ENCODE measurements around the gene CCDC61. TPM values are rescaled to one million over a fixed set of nuclear protein-coding genes. Genes with fewer than 3 reads are reported as not detected.

The CCDC61 gene
- total and polyA plus RNA-seq, 2 of the 8 experiments (the other 6 are each of a cell fraction or from before 2014, with no cell fraction given), result 7.8 to 17.4 TPM

- Histone ChIP-seq H3K9ac (replicated peaks in 1 of 4; ENCODE audit: extremely low read depth in 1 of 4, low read depth in 3 of 4, low read length in 3 of 4) (no peak overlapping the region), H3K4me3 (ENCODE audit: extremely low read depth in 1 of 4, insufficient read depth in 2 of 4, low read depth in 3 of 4, low read length in 4 of 4) (peak overlapping the region; percentile 5 to 53 (median 16); a peak in 5 of 8 replicates), H2AK5ac (ENCODE audit: low read depth, low read length) (0 out of 2 replicates have a peak overlapping the region, but pooled peaks have one; percentile 65), H3K27me3 (replicated peaks in 1 of 4; ENCODE audit: control insufficient read depth in 3 of 4, extremely low read depth in 1 of 4, insufficient read depth in 3 of 4, low read length in 3 of 4) (peaks cover 0 to 2% (median 0%) of the 10 kb centered on the region in 4 experiments; a peak in 1 of 7 replicates), H3K79me2 (ENCODE audit: control insufficient read depth in 1 of 2, insufficient read depth in 2 of 2, low read length in 2 of 2) (no peaks in the 10 kb centered on the region), H3K4me2 (ENCODE audit: insufficient read depth in 1 of 2, low read depth in 2 of 2, low read length in 2 of 2) (peak overlapping the region; percentile 48 to 69), H3K36me3 (ENCODE audit: control insufficient read depth in 2 of 4, insufficient read depth in 4 of 4, low read length in 3 of 4) (peaks cover 0 to 10% (median 3%) of the 10 kb centered on the region in 4 experiments; a peak in 3 of 8 replicates), H3K23me2 (ENCODE audit: low read depth, low read length) (peaks cover 6% of the 10 kb centered on the region; the same call in 1 of the 2 replicates), H4K91ac (replicated peaks; ENCODE audit: insufficient read length, low read length) (no peak overlapping the region), H2AFZ (ENCODE audit: low read length) (no peak overlapping the region), H3K4ac (replicated peaks; ENCODE audit: insufficient read length, low read depth, low read length) (no peak overlapping the region), H3K18ac (ENCODE audit: extremely low read depth, low read length) (no peak overlapping the region; the same call in 1 of the 2 replicates), H2BK20ac (ENCODE audit: low read length) (no peak overlapping the region), H4K8ac (ENCODE audit: extremely low read depth, insufficient read depth, low read length) (no peak overlapping the region), H3K4me1 (replicated peaks in 1 of 4; ENCODE audit: control insufficient read depth in 3 of 4, insufficient read depth in 4 of 4, low read length in 3 of 4) (peaks cover 0 to 11% (median 2%) of the 10 kb centered on the region in 4 experiments; a peak in 5 of 7 replicates), H4K5ac (ENCODE audit: insufficient read length, low read depth, low read length) (no peak overlapping the region), H2BK5ac (ENCODE audit: low read depth, low read length) (no peak overlapping the region), H3K14ac (ENCODE audit: insufficient read length) (no peak overlapping the region), H3K23ac (ENCODE audit: insufficient read length) (no peak overlapping the region), H2BK120ac (replicated peaks; ENCODE audit: low read depth, low read length) (no peak overlapping the region), H3K79me1 (ENCODE audit: low read depth, low read length) (no peaks in the 10 kb centered on the region), H4K20me1 (replicated peaks in 1 of 2; ENCODE audit: control insufficient read depth in 1 of 2, insufficient read depth in 2 of 2, low read length in 2 of 2) (peaks cover 1 to 4% of the 10 kb centered on the region in 2 experiments), H3K27ac (ENCODE audit: low read depth, low read length) (no peak overlapping the region; the same call in 1 of the 2 replicates), H2BK12ac (ENCODE audit: low read depth, low read length) (0 out of 2 replicates have a peak overlapping the region, but pooled peaks have one; percentile 17), H2BK15ac (ENCODE audit: low read length) (no peak overlapping the region), H3K56ac (replicated peaks; ENCODE audit: insufficient read length, low read depth, low read length) (no peak overlapping the region), H3K9me3 (ENCODE audit: insufficient read depth in 2 of 2, low read depth in 1 of 2, low read length in 1 of 2) (no peaks in the 10 kb centered on the region)
- CTCF ChIA-PET (ENCODE audit: partially characterized antibody), result interaction anchor here (0.8 to 2.4 kb wide), 21 partner anchors 8 to 804 kb away, joined by 3 to 8 read pairs (median 3); partner anchors contain the start of genes FOXA3 and NOVA2
- 29% methylated on average over 11 of the region's 19 CpGs; no CpG with 5 or more reads in 1 of the 2 experiments for WGBS, 2 experiments (ENCODE audit: extremely low coverage in 1 of 2, insufficient coverage in 1 of 2, insufficient read length in 1 of 2, insufficient replicate concordance in 2 of 2, low coverage in 1 of 2, low lambda C conversion rate in 2 of 2, missing lambda C conversion rate in 1 of 2)
- POLR2A ChIA-PET (ENCODE audit: partially characterized antibody), result interaction anchor here (0.9 to 2.4 kb wide), 8 partner anchors 8 to 38 kb away, joined by 3 to 8 read pairs (median 4); partner anchors contain the start of gene NOVA2
- FAIRE-seq, result no peak
- DNase-seq (ENCODE audit: low read depth in 1 of 2, low spot score in 2 of 2), result peak in 1 of 2 experiments; percentile 83
- TF ChIP-seq KDM4A (IDR thresholded peaks at IDR 0.05; ENCODE audit: low read depth, low read length, severe bottlenecking), result peak; percentile 51
- peak; percentile 49; the same call in 1 of the 2 replicates for TF ChIP-seq SP4 (IDR thresholded peaks at IDR 0.05; ENCODE audit: low read length)
- TF ChIP-seq FOSL1 (IDR thresholded peaks at IDR 0.05; ENCODE audit: insufficient read depth, low read depth, low read length), result no peak
- TF ChIP-seq RFX5 (IDR thresholded peaks at IDR 0.05; ENCODE audit: borderline replicate concordance, low read depth, low read length), result peak; percentile 20; the same call in 1 of the 2 replicates
- TF ChIP-seq CTBP2 (IDR thresholded peaks at IDR 0.05; ENCODE audit: borderline replicate concordance, insufficient read depth, insufficient read length, low read length), result no peak
- peak; percentile 77 for TF ChIP-seq CREB1 (IDR thresholded peaks at IDR 0.05)
- TF ChIP-seq POU5F1 (IDR thresholded peaks at IDR 0.05; ENCODE audit: low read depth, low read length), result peak; percentile 96
- peak; percentile 10; the same call in 1 of the 2 replicates for TF ChIP-seq NRF1 (IDR thresholded peaks at IDR 0.05; ENCODE audit: low read depth, low read length)
- no peak for TF ChIP-seq SUZ12 (IDR thresholded peaks at IDR 0.05; ENCODE audit: low read length)
- TF ChIP-seq NANOG (IDR thresholded peaks at IDR 0.05; ENCODE audit: insufficient read depth, low read depth, low read length, poor library complexity, severe bottlenecking), result peak; percentile 11
- no peak for TF ChIP-seq RBBP5 (IDR thresholded peaks at IDR 0.05; ENCODE audit: borderline replicate concordance, low read depth, low read length)
- TF ChIP-seq CBX5 (IDR thresholded peaks at IDR 0.05; ENCODE audit: low read depth, low read length), result no peak
Measured at GRCh38 chr19:45960595-45961235, 34.6 kb upstream of the CCDC61 start.

All from H1 (cell line).